Osteocyte (in vitro differentiated cells): ENCODE results near the gene PGAM2. TPM values are rescaled to one million over a fixed set of nuclear protein-coding genes. Genes with fewer than 3 reads are reported as not detected.
"Not testable (repeated sequence)": the region's sequence is repeated elsewhere in the genome, so short reads cannot be mapped to it uniquely, and the experiment has no call there.

ENCODE experiments used
- DNase-seq: peaks from one replicate; pipeline ENCODE4 v3.0.0; 2021; ENCODE audit warnings: mixed read lengths; ENCODE audit not compliant: unreplicated experiment; ENCODE audit errors: extremely low spot score
- H3K27ac Mint-ChIP-seq: one replicate; pipeline ENCODE4 v1.8.0; 2021; ENCODE audit warnings: mild to moderate bottlenecking, mixed read lengths; ENCODE audit not compliant: unreplicated experiment
- H3K27me3 Mint-ChIP-seq: one replicate; pipeline ENCODE4 v1.8.0; 2021; ENCODE audit warnings: mixed read lengths; ENCODE audit not compliant: unreplicated experiment
- H3K36me3 Mint-ChIP-seq: one replicate; pipeline ENCODE4 v1.8.0; 2021; ENCODE audit warnings: mixed read lengths; ENCODE audit not compliant: unreplicated experiment
- H3K4me1 Mint-ChIP-seq: one replicate; pipeline ENCODE4 v1.8.0; 2021; ENCODE audit warnings: mixed read lengths; ENCODE audit not compliant: unreplicated experiment
- H3K4me3 Mint-ChIP-seq: one replicate; pipeline ENCODE4 v1.8.0; 2021; ENCODE audit warnings: mild to moderate bottlenecking, moderate library complexity, mixed read lengths; ENCODE audit not compliant: unreplicated experiment
- H3K9me3 Mint-ChIP-seq: one replicate; pipeline ENCODE4 v1.8.0; 2021; ENCODE audit warnings: mixed read lengths; ENCODE audit not compliant: unreplicated experiment
- CTCF ChIP-seq: fragments of 200-600 bp; sonication (generic); IDR thresholded peaks from 2 replicates; pipeline ENCODE4 v1.5.0; 2021; ENCODE audit warnings: antibody characterized with exemption, mild to moderate bottlenecking, moderate library complexity
- microRNA-seq: library from miRNA; unstranded; fragments of <30 nt; microRNA quantifications from one replicate; pipeline ENCODE4 v1.1.0, GENCODE V29; 2020; ENCODE audit not compliant: unreplicated experiment
- total RNA-seq: library from RNA; stranded (reverse); gene quantifications from 2 replicates; pipeline ENCODE4 v1.2.1, GENCODE V29; 2021

The PGAM2 gene
- total RNA-seq, 1 donor from 2014 or later, result 0.97 TPM

- H3K36me3 Mint-ChIP-seq, H3K4me1 Mint-ChIP-seq, H3K4me3 Mint-ChIP-seq, H3K27me3 Mint-ChIP-seq, H3K27ac Mint-ChIP-seq, H3K9me3 Mint-ChIP-seq, DNase-seq: not testable (repeated sequence)
Observed at GRCh38 chr7:44030029-44030428, 35.3 kb downstream of the PGAM2 start.

DNA sequence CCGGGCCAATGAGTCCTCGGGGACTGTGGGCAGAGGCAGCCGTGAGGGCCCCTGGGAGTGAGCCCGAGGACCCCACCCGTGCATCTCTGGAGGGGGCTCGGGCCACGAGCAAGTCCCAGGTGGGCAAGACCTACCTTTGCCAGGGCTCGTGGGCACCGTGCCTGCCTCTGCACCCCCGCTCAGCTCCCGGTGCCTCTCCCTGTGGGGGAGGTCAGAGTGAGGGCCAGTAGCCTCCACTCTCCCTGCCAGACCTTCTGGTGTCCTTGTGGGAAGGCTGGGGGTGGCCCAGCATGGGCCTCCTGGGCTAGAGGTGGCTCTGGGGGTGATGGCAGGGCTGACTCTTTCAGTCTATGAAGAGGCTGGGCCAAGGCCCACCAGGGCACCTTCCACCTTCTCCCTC is 35.9 kb downstream of the PGAM2 start:
- not testable (repeated sequence) for H3K4me1 Mint-ChIP-seq, H3K36me3 Mint-ChIP-seq, H3K27ac Mint-ChIP-seq, H3K9me3 Mint-ChIP-seq, H3K4me3 Mint-ChIP-seq, H3K27me3 Mint-ChIP-seq, DNase-seq

DNA sequence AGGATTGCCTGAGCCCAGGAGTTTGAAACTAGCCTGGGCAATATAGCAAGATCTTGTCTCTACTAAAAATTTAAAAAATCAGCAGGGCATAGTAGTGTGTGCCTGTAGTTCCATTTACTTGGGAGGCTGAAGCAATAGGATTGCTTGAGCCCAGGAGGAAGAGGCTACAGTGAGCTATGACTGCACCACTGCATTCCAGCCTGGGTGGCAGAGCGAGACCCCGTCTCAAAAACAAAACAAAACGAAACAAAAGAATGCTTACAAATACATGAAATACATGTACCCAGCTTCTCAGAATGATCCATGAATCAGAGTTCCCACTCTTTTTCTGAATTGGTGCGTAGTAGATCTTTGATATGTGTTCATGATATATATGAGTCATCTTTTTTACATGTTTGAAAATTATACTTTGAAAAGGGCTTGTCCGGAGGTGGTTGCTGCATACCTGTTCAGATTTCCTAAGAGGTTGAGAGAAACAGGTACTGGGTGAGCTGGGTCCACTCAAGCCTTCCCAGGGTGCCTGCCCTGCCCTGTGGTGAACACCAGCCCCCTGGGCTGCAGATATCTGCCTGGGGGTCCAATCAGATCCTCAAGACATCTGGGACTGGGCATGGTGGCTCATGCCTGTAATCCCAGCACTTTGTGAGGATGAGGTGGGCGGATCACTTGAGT is 42.4 kb downstream of the PGAM2 start:
- not testable (repeated sequence) for DNase-seq, H3K27me3 Mint-ChIP-seq, H3K4me3 Mint-ChIP-seq, H3K36me3 Mint-ChIP-seq, H3K9me3 Mint-ChIP-seq, H3K27ac Mint-ChIP-seq
- H3K4me1 Mint-ChIP-seq, result peaks cover 13% of the 10 kb centered on the region

- not testable (repeated sequence) for DNase-seq, H3K4me3 Mint-ChIP-seq, H3K27ac Mint-ChIP-seq, H3K36me3 Mint-ChIP-seq, H3K9me3 Mint-ChIP-seq, H3K27me3 Mint-ChIP-seq
- H3K4me1 Mint-ChIP-seq, result peaks cover 16% of the 10 kb centered on the region
Observed at GRCh38 chr7:44022069-44022468, 43.3 kb downstream of the PGAM2 start.

- peaks cover 17% of the 10 kb centered on the region for H3K4me1 Mint-ChIP-seq
- not testable (repeated sequence) for H3K27ac Mint-ChIP-seq, H3K36me3 Mint-ChIP-seq, H3K4me3 Mint-ChIP-seq, DNase-seq, H3K27me3 Mint-ChIP-seq, H3K9me3 Mint-ChIP-seq
Observed at GRCh38 chr7:44019825-44020224, 45.5 kb downstream of the PGAM2 start.

DNA sequence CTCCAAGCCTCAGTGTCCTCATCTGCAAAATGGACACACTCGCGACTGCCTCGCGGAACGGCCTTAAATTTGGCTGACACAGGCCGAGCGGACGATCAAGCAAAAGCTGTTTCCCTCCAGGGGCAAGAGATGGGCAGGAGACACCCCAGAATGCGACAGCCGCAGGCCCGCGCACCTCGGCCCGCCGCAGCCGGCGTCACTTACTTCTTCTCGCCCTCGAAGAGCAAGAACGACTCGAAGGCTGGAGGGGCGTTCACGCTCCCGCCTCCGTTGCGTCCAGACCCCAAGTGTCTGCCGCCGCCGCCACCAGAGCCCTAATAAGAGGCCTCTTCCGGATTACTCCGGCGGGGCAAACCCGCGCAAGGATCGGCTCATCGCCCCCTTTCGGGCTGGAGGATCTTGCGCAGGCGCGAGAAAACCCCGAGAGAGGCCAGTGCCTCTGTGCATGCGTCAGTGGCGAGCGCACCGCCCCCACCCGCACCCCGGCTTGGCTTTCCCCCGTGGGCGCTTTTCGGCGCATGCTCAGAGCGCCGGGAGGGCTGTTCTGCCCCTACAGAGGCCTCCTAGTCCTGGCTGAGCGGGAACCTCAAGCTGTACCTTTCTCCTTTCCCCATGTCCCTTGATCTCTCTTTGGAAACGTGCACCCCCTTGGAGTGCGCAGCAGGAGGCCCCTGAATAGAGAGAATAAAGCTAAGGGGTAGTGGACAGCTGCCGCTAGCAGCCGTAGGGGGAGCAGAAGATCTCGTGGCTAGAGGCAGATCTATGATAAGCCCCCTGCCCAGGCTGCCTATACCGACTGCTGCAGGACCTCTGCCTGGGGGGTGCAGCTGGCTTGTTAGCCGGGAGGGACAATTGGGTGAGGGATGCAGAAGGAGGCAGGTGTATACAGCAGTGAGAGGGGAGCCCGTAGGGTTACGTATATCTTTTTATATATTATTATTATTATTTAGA is 46.2 kb downstream of the PGAM2 start:
- H3K36me3 Mint-ChIP-seq, H3K9me3 Mint-ChIP-seq, H3K27me3 Mint-ChIP-seq: not testable (repeated sequence)
- TF ChIP-seq CTCF, result peak; percentile 75
- Mint-ChIP-seq H3K4me3 (peak overlapping the region; percentile 89), H3K27ac (peak overlapping the region; percentile 77), H3K4me1 (peaks cover 17% of the 10 kb centered on the region)
- DNase-seq, result peak; percentile 99

DNA sequence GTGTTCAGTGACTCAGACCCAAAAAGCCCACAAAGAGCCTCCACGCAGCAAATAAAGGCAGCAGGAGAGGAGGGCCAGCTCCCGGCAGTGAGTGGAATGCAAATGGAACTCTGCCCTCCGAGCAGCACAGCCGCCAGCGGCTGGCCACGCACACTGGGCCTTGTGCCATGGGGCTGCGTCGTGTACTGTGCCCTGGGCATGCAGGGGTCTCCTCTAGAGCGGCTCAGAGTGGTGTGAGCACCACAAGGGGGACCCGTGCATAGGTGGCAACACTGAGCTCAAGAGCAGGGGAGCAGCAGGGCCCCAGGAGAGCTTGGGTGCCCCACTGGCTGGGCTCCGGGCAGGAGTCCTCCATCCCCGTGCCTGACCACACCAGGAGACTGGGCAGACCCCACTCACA is 50.3 kb downstream of the PGAM2 start:
- H3K9me3 Mint-ChIP-seq, DNase-seq: not testable (repeated sequence)

More for the DNA sequence above, 50.3 kb downstream of the PGAM2 start:
- not testable (repeated sequence) for H3K27ac Mint-ChIP-seq, H3K27me3 Mint-ChIP-seq, H3K36me3 Mint-ChIP-seq, H3K4me3 Mint-ChIP-seq
- H3K4me1 Mint-ChIP-seq, result peaks cover 14% of the 10 kb centered on the region

Small RNA genes lying within 50 kb of the gene (microRNA-seq; reads per million reads assigned to microRNA genes)
- gene MIR6837, result not detected
- not detected for gene MIR6838

Other genes starting within 250 kb of the PGAM2 start
- gene MRPS24, start 196.1 kb downstream of the PGAM2 start, total RNA-seq, result 90.5 and 90.7 TPM in 2 replicates
- 28.5 and 29.4 TPM in 2 replicates for gene URGCP, start 159.0 kb downstream of the PGAM2 start, total RNA-seq
- 18.5 and 21.6 TPM in 2 replicates for gene UBE2D4, start 139.1 kb downstream of the PGAM2 start, total RNA-seq
- gene SPDYE1, start 67.7 kb downstream of the PGAM2 start, total RNA-seq, result not detected in 2 replicates
- gene DBNL, start 20.9 kb downstream of the PGAM2 start, total RNA-seq, result 94.5 and 106 TPM in 2 replicates
- 29.3 and 31.9 TPM in 2 replicates for gene POLM, start 17.0 kb upstream of the PGAM2 start, total RNA-seq
- gene AEBP1, start 38.8 kb upstream of the PGAM2 start, total RNA-seq, result 781 and 794 TPM in 2 replicates
- gene POLD2, start 58.0 kb upstream of the PGAM2 start, total RNA-seq, result 59.2 and 63.0 TPM in 2 replicates
- gene MYL7, start 75.8 kb upstream of the PGAM2 start, total RNA-seq, result not detected in 2 replicates
- not detected in 2 replicates for gene GCK, start 123.9 kb upstream of the PGAM2 start, total RNA-seq
- gene YKT6, start 135.4 kb upstream of the PGAM2 start, total RNA-seq, result 89.5 and 106 TPM in 2 replicates